ENCODE measurements around the gene HLA-DMB. TPM values are rescaled to one million over a fixed set of nuclear protein-coding genes. Genes with fewer than 3 reads are reported as not detected.

HLA-DMB gene
- 0.14 TPM in 1 of 2 replicates, not detected in the other for total RNA-seq

DNA sequence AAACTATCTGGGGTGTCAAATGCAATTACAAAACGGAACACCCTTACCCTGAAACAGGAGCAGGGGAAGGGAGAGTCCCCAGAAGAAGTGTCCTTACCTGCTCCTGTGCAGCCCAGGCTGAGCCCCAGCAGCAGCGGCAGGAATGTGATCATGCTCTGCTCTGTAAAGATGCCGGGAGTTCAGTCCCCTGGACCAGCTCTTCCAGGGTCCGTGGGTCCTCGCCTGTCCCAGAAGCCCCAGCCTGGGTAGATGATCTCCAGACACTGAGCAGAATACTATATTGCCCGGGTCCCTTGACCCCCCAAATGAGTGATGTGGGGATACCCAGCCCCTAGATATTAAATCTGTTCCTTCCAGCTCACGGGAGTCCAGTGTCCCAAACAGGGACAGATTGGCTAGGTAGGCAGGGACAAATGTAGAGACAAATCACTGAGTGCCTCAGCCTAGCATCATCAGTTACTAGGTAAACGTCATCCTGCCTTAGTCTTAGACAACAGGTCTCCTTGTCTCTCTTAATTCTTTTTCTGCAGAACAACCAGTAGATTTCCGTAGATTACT is at the start of gene HLA-DMB:
Gene HLA-DMB (minus strand): TSS at position 373 of the 558 bp plus-strand sequence. CDS start 221 bp downstream, at position 152.

DNA sequence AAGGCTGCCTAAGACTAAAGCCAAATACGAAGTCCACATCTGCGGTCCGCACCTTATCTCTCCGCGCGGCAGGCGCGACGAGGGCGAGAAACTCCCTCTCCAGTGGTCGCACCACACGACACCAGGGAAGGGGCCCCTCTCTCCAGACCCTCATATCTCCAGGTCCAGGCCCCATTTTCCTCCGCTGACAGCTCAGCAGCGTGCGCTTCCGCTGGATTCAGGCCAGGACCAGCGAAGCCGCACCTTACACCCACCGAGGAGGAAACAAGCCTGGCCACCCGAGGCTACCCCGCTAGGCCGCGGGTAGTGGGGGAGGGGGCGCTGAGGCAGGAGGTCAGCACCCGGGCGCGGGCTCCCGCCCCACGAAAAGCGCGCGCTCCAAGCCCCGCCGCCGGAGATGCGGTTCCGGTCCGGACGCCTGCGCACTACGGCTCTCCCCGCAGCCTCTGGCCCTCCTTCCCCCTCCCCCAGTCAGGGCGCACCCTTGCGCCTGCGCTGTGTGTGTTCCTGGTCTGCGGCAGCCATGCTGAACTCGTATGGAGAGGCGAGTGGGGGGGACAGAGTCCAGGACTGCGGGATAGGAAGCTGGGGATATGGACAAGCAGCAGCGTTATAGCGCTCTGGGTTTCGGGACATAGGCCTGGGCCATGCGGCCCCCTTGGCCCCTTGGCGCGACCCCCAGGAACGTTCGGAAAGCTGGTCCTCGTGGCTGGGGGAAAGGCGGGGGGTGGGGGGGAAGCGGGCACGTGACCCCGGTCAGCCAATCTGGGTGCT is 27.5 kb upstream of the HLA-DMB start, which contains the start of gene BRD2:
Gene BRD2 (plus strand): TSS at position 502 of the 774 bp plus-strand sequence. CDS start 4,305 bp downstream, outside the sequence.

DNA sequence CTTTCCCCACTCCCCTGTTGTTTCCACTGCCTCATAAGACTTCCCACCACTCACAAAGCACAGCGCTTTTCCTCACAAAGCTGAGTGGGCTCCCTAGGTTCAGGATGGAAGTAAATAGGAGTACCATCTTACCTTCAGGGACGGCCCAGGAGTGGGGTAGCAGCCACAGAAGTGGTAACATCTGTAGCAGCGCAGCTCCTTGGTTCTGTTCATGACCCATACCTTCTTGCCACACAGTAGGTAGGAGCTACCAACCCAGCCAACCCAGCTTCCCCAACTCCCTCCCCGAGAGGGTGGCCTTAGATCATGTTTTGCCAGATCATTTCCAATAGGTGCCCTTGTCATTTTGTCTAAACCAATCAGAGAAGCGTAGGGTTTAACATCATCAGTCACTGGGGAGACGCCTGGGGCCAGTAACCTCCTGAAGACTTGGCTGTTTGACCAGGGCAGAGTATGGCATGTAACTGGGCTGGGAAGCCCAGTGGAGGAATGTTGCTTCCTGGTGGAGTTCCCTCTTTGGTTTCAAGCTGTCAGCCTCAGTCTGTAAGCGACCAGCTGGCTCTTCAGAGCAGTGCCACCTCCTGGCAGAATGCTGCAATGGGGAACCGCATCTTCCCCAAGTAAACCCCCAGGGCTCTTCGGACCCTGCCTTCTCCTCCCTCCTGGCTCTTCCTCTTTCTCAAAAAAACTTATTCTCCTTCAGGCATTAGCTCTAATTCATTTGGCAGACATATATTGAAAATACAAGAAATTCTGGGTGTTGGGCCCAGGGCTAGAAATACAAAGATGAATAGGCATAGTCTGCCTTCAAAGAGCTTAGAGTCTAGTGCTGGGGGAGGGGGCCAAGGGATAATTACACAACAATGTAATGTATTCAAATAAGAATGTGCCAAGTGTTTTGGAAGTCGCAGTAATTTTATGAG is 12.2 kb upstream of the HLA-DMB start, which contains the start of gene HLA-DMA:
Gene HLA-DMA (minus strand): TSS at position 281 of the 923 bp plus-strand sequence. CDS start 61 bp downstream, at position 220.

Small RNA genes lying within 50 kb of the gene (small RNA-seq; reads per million reads assigned to genes)
- gene HLA-Z (ENCODE audit: low replicate concordance) = not detected

Other genes with a start within 250 kb of the HLA-DMB start
- gene HLA-DQA2, start 199.6 kb downstream of the HLA-DMB start, total RNA-seq = not detected in 2 replicates
- not detected in 2 replicates for gene HLA-DQB2, start 177.5 kb downstream of the HLA-DMB start, total RNA-seq
- 0.14 TPM in 1 of 2 replicates, not detected in the other for gene HLA-DOB, start 124.0 kb downstream of the HLA-DMB start, total RNA-seq
- gene TAP2, start 102.3 kb downstream of the HLA-DMB start, total RNA-seq = 5.0 and 30.4 TPM in 2 replicates
- gene PSMB8, start 97.0 kb downstream of the HLA-DMB start, total RNA-seq = 47.3 and 56.8 TPM in 2 replicates
- 60.0 and 115 TPM in 2 replicates for gene TAP1, start 87.3 kb downstream of the HLA-DMB start, total RNA-seq
- 12.9 and 25.5 TPM in 2 replicates for gene PSMB9, start 86.8 kb downstream of the HLA-DMB start, total RNA-seq
- gene HLA-DMA, start 12.1 kb upstream of the HLA-DMB start, total RNA-seq = 0.14 and 1.5 TPM in 2 replicates
- gene BRD2, start 27.6 kb upstream of the HLA-DMB start, total RNA-seq = 153 and 186 TPM in 2 replicates
- gene HLA-DOA, start 68.6 kb upstream of the HLA-DMB start, total RNA-seq = not detected in 2 replicates
- gene HLA-DPA1, start 132.6 kb upstream of the HLA-DMB start, total RNA-seq = 2.4 TPM in 1 of 2 replicates, not detected in the other
- 4.9 TPM in 1 of 2 replicates, not detected in the other for gene HLA-DPB1, start 135.0 kb upstream of the HLA-DMB start, total RNA-seq